Keratinocyte (primary cell): ENCODE measurements around the gene TACC3. TPM values are rescaled to one million over a fixed set of nuclear protein-coding genes. Genes with fewer than 3 reads are reported as not detected.

Source experiments
- DNase-seq: peaks from one replicate; pipeline ENCODE4 v3.0.0-alpha.2; 2011; ENCODE audit warnings: low read depth, missing footprints, low spot score
- FAIRE-seq: peaks from 2 replicates; lab custom pipeline; 2011; peaks lifted over from hg19 to GRCh38; lab: Jason Lieb, UNC
- H2AFZ ChIP-seq: 2 replicates; pipeline ENCODE4 v1.6.0; 2012; ENCODE audit warnings: low read length, control low read depth, inconsistent platforms; ENCODE audit not compliant: control insufficient read depth
- H3K27ac ChIP-seq: 2 replicates; pipeline ENCODE4 v1.5.1; 2011; ENCODE audit warnings: low read length; ENCODE audit not compliant: control insufficient read depth, insufficient read depth
- H3K27me3 ChIP-seq: 3 replicates; pipeline ENCODE4 v1.6.0; 2011; ENCODE audit warnings: low read length; ENCODE audit not compliant: control insufficient read depth, insufficient read depth; ENCODE audit errors: extremely low read depth
- H3K36me3 ChIP-seq, 2 experiments: 2 replicates in 1 of 2; 3 replicates in 1 of 2; pipeline ENCODE4 v1.5.1; 2011; ENCODE audit warnings: low read length in 2 of 2, mild to moderate bottlenecking in 1 of 2; ENCODE audit not compliant: control insufficient read depth in 2 of 2, insufficient read depth in 2 of 2; ENCODE audit errors: extremely low read depth in 1 of 2
- H3K4me1 ChIP-seq: 3 replicates; pipeline ENCODE4 v1.5.1; 2011; ENCODE audit warnings: low read length; ENCODE audit not compliant: control insufficient read depth, insufficient read depth; ENCODE audit errors: extremely low read depth
- H3K4me2 ChIP-seq: 3 replicates; pipeline ENCODE4 v1.6.0; 2011; ENCODE audit warnings: low read depth, low read length; ENCODE audit not compliant: control insufficient read depth, insufficient read depth; ENCODE audit errors: extremely low read depth
- H3K4me3 ChIP-seq, 3 experiments: fragments of 200-600 bp in 1 of 3; sonication (generic) in 1 of 3; 2 replicates in 2 of 3; 3 replicates in 1 of 3; pipeline ENCODE4 v1.5.1; 2011 to 2016; ENCODE audit warnings: low read length in 3 of 3, mild to moderate bottlenecking in 3 of 3, control low read depth in 2 of 3, inconsistent platforms in 1 of 3, low read depth in 1 of 3, mixed read lengths in 1 of 3, mixed run types in 1 of 3, moderate library complexity in 1 of 3; ENCODE audit not compliant: control insufficient read depth in 2 of 3, insufficient read depth in 2 of 3; ENCODE audit errors: extremely low read depth in 1 of 3
- H3K79me2 ChIP-seq: 2 replicates; pipeline ENCODE4 v1.6.0; 2012; ENCODE audit warnings: low read length; ENCODE audit not compliant: control insufficient read depth, insufficient read depth
- H3K9ac ChIP-seq: 3 replicates; pipeline ENCODE4 v1.6.0; 2011; ENCODE audit warnings: low read length; ENCODE audit not compliant: control insufficient read depth, insufficient read depth; ENCODE audit errors: extremely low read depth
- H3K9me1 ChIP-seq: 3 replicates; pipeline ENCODE4 v1.6.0; 2011; ENCODE audit warnings: low read length; ENCODE audit not compliant: control insufficient read depth, insufficient read depth; ENCODE audit errors: extremely low read depth
- H3K9me3 ChIP-seq: 2 replicates; pipeline ENCODE4 v1.5.1; 2012; ENCODE audit warnings: low read depth, low read length; ENCODE audit not compliant: control insufficient read depth
- H4K20me1 ChIP-seq: 3 replicates; pipeline ENCODE4 v1.6.0; 2011; ENCODE audit warnings: low read length; ENCODE audit not compliant: control insufficient read depth, insufficient read depth; ENCODE audit errors: extremely low read depth
- EZH2 ChIP-seq: IDR thresholded peaks from one replicate; pipeline ENCODE4 v1.6.1; 2012; ENCODE audit warnings: inconsistent platforms, mild to moderate bottlenecking, low read length, moderate library complexity
- dilution Hi-C: fragments of 300-500 bp; cut with MboI; formaldehyde crosslinking; loops from one replicate; pipeline ENCODE4 v1.7.0; 2020; ENCODE audit warnings: low sequenced_read_pairs; ENCODE audit not compliant: extremely low pct_ligation_motif_present
- polyA plus RNA-seq, 5 experiments: library from polyadenylated mRNA; depleted of rRNA in 3 of 5; stranded (reverse) in 3 of 5; stranded (forward) in 1 of 5; unstranded in 1 of 5; fragments of >200 nt; gene quantifications; 1 replicate in 1 of 5; 2 replicates in 3 of 5; 3 replicates in 1 of 5; pipeline versions ENCODE4 v1.2.1 to v1.2.3, GENCODE V29; 2011 to 2012; ENCODE audit warnings: missing spikeins in 2 of 5, low read depth in 1 of 5, low replicate concordance in 1 of 5
- TF ChIP-seq, protein P1 (sequence below), 3 experiments: IDR thresholded peaks in 1 of 3; conservative IDR thresholded peaks in 1 of 3; optimal IDR thresholded peaks in 1 of 3; 2 replicates in 2 of 3; 3 replicates in 1 of 3; pipeline versions ENCODE3 to v1.5.1; 2011; ENCODE audit warnings: low read length in 3 of 3, mild to moderate bottlenecking in 3 of 3, moderate library complexity in 2 of 3, control low read depth in 1 of 3, inconsistent platforms in 1 of 3; ENCODE audit not compliant: insufficient read depth in 2 of 3; ENCODE audit errors: extremely low read depth in 1 of 3

TACC3 gene
- polyA plus RNA-seq, 1 donor (not counting 4 experiments of a cell fraction or from before 2014, with no cell fraction given): 19.1 TPM

DNA sequence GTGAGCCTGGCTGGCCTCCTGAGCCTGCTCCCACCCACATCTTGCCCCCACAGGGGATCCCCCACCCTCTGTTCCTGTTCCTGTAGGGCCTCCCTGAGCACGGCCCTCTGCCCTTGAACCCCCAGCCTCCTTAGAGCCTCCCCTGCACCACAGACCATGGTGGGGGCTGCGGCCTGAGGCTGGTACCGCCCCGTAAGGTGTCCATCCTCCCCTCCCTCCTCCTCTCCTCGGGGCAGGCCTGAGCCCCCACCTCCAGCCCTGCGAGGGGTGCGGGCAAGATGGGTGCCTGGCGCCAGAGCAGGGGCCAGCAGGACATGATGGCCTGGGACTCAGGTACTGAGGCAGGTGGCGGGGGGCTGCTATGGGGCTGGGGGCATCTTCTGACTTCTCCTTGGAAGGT, 43.3 kb downstream of the TACC3 start:
- Histone ChIP-seq H3K4me1 (peaks cover 32% of the 10 kb centered on the region), H2AFZ (no peak overlapping the region), H3K4me3 (no peak overlapping the region), H3K27ac (no peak overlapping the region), H3K9ac (no peak overlapping the region), H3K9me3 (no peaks in the 10 kb centered on the region), H3K79me2 (no peaks in the 10 kb centered on the region), H3K9me1 (peaks cover 2% of the 10 kb centered on the region), H4K20me1 (no peaks in the 10 kb centered on the region), H3K36me3 (no peaks in the 10 kb centered on the region), H3K4me2 (no peak overlapping the region), H3K27me3 (no peaks in the 10 kb centered on the region)
- DNase-seq (no peak), FAIRE-seq (no peak)
- TF ChIP-seq, protein P1, sequence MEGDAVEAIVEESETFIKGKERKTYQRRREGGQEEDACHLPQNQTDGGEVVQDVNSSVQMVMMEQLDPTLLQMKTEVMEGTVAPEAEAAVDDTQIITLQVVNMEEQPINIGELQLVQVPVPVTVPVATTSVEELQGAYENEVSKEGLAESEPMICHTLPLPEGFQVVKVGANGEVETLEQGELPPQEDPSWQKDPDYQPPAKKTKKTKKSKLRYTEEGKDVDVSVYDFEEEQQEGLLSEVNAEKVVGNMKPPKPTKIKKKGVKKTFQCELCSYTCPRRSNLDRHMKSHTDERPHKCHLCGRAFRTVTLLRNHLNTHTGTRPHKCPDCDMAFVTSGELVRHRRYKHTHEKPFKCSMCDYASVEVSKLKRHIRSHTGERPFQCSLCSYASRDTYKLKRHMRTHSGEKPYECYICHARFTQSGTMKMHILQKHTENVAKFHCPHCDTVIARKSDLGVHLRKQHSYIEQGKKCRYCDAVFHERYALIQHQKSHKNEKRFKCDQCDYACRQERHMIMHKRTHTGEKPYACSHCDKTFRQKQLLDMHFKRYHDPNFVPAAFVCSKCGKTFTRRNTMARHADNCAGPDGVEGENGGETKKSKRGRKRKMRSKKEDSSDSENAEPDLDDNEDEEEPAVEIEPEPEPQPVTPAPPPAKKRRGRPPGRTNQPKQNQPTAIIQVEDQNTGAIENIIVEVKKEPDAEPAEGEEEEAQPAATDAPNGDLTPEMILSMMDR (optimal IDR thresholded peaks at IDR 0.05 in 1 of 3, IDR thresholded peaks at IDR 0.05 in 1 of 3, conservative IDR thresholded peaks at IDR 0.05 in 1 of 3; ENCODE audit: extremely low read depth in 1 of 3, insufficient read depth in 2 of 3, low read length in 3 of 3): no peak
- no peak for TF ChIP-seq EZH2
- dilution Hi-C loops: no loop called here

DNA sequence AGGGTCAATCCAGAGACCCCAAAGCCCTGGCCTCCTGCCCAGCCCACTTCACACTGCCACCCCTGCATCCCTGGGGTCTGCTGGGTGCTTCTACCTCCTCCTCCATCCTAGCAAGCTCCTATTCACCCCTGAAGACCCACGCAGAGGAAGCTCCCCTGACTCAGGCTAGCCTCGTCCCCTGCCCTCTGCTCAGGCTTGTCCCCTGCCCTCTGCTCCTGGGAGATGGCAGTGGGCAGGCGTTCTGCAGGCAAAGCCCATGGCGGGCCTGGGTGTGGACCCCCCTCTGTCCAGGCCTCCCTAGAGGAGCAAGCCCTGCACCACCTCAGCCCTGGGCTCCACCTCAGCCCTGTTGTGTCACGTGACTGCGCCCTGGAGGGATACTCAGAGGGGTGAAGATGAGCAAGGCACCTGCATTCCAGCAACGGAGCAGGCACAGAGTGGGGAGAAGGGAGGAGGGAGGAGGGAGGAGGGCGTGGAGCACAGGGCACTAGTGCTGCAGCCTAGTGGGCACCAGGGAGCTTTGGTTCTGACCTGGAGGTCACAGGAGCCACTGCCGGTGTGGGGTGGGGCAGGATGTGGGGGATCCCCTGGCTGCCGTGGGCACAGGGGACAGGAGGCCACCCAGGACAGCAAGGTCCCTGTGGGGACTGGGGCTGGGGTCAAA, 44.2 kb downstream of the TACC3 start:
- FAIRE-seq (no peak), DNase-seq (no peak)
- Histone ChIP-seq H3K36me3 (no peaks in the 10 kb centered on the region), H3K9ac (no peak overlapping the region), H3K4me3 (no peak overlapping the region), H3K79me2 (no peaks in the 10 kb centered on the region), H3K9me1 (no peaks in the 10 kb centered on the region), H3K27me3 (no peaks in the 10 kb centered on the region), H4K20me1 (no peaks in the 10 kb centered on the region), H3K9me3 (no peaks in the 10 kb centered on the region), H3K27ac (no peak overlapping the region), H3K4me1 (peaks cover 26% of the 10 kb centered on the region), H2AFZ (no peak overlapping the region), H3K4me2 (no peak overlapping the region)
- dilution Hi-C loops: no loop called here
- TF ChIP-seq, protein P1 (optimal IDR thresholded peaks at IDR 0.05 in 1 of 3, IDR thresholded peaks at IDR 0.05 in 1 of 3, conservative IDR thresholded peaks at IDR 0.05 in 1 of 3; ENCODE audit: extremely low read depth in 1 of 3, insufficient read depth in 2 of 3, low read length in 3 of 3): no peak
- no peak for TF ChIP-seq EZH2
